ENCODE results near the gene GRK5.

Gene GRK5

DNA sequence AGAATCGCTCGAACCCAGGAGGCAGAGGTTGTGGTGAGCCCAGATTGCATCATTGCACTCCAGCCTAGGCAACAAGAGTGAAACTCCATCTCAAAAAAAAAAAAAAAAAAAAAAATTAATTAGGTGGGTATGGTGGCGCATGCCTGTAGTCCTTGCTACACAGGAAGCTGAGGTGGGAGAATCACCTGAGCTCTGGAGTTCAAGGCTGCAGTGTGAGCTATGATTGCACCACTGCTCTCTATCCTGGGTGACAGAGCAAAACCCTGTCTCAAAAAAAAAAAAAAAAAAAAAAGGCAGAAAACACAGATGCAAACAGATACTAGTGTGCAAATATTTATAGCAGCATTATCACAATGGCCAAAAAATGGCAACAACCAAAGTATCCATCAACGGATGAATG is 200.7 kb downstream of the GRK5 start:
- TF ChIP-seq, protein P1, sequence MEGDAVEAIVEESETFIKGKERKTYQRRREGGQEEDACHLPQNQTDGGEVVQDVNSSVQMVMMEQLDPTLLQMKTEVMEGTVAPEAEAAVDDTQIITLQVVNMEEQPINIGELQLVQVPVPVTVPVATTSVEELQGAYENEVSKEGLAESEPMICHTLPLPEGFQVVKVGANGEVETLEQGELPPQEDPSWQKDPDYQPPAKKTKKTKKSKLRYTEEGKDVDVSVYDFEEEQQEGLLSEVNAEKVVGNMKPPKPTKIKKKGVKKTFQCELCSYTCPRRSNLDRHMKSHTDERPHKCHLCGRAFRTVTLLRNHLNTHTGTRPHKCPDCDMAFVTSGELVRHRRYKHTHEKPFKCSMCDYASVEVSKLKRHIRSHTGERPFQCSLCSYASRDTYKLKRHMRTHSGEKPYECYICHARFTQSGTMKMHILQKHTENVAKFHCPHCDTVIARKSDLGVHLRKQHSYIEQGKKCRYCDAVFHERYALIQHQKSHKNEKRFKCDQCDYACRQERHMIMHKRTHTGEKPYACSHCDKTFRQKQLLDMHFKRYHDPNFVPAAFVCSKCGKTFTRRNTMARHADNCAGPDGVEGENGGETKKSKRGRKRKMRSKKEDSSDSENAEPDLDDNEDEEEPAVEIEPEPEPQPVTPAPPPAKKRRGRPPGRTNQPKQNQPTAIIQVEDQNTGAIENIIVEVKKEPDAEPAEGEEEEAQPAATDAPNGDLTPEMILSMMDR (IDR thresholded peaks at IDR 0.05; ENCODE audit: low read depth, low read length, missing control alignments) = no peak
- H3K27ac ChIP-seq = no peak overlapping the region
- in situ Hi-C loops (cut with HindIII; ENCODE audit: low pct_ligation_motif_present, low sequenced_read_pairs) = loop anchor here (25.0 kb wide), 1 partner anchor 196 kb away; the partner anchor contains the start of gene GRK5
- DNase-seq = no peak
- no peaks in the 10 kb centered on the region for H3K27me3 ChIP-seq (replicated peaks)
- no peaks in the 10 kb centered on the region for H3K36me3 ChIP-seq (replicated peaks)
- no peak overlapping the region for H3K4me3 ChIP-seq (ENCODE audit: low read depth, low read length)

GRCh38 chr10:119408969-119409371 is 201.6 kb downstream of the GRK5 start:
- in situ Hi-C loops (cut with HindIII; ENCODE audit: low pct_ligation_motif_present, low sequenced_read_pairs) = loop anchor here (25.0 kb wide), 1 partner anchor 197 kb away; the partner anchor contains the start of gene GRK5
- Histone ChIP-seq H3K27me3 (replicated peaks) (no peaks in the 10 kb centered on the region), H3K27ac (peak overlapping the region; percentile 47), H3K4me3 (ENCODE audit: low read depth, low read length) (no peak overlapping the region), H3K36me3 (replicated peaks) (no peaks in the 10 kb centered on the region)
- TF ChIP-seq, protein P1 (IDR thresholded peaks at IDR 0.05; ENCODE audit: low read depth, low read length, missing control alignments) = no peak
- no peak for DNase-seq

DNA sequence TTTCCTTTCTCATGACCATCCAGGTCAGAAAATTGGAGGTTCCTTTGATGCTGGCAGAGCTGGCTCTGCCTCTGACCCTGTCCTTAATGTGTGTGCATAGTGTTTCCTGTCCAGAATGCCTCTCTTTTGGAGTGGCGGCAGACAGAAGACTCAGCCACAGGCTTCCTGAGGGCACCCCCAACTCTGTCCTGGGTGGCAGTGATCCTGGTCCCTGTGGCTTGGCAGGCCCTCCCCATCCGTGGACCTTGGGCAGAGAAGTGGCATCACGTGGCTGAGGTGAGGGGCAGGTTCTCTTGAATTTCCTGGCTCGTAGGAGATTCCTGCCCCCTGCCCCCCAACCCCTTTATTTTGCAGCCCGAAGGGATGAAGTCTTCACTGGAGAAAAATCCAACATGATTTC is 202.0 kb downstream of the GRK5 start:
- no peaks in the 10 kb centered on the region for H3K27me3 ChIP-seq (replicated peaks)
- no peaks in the 10 kb centered on the region for H3K36me3 ChIP-seq (replicated peaks)
- in situ Hi-C loops (cut with HindIII; ENCODE audit: low pct_ligation_motif_present, low sequenced_read_pairs) = loop anchor here (25.0 kb wide), 1 partner anchor 197 kb away; the partner anchor contains the start of gene GRK5
- TF ChIP-seq, protein P1 (IDR thresholded peaks at IDR 0.05; ENCODE audit: low read depth, low read length, missing control alignments) = no peak
- peak overlapping the region; percentile 47 for H3K27ac ChIP-seq
- no peak for DNase-seq
- no peak overlapping the region for H3K4me3 ChIP-seq (ENCODE audit: low read depth, low read length)

DNA sequence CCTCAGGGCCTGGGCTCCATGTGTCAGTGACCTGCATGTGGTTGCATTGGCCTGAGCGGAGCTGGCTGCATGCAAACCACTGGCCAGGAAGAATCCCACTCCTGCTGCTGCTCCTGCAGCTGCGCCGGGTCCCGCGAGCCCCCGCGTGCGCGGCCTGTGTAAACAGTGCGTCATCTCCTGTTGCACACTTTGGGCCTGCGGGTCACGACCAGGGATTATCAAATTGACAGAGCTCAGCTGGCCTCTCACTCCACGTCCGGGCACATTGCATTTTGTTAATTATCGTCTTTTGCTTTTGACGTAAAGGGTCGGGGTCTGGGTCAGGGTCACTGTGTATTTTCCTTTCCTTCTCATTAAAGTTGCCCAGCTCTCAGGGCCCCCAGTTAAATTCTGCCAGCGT is 202.5 kb downstream of the GRK5 start:
- Histone ChIP-seq H3K4me3 (ENCODE audit: low read depth, low read length) (no peak overlapping the region), H3K27ac (peak overlapping the region; percentile 47), H3K36me3 (replicated peaks) (no peaks in the 10 kb centered on the region), H3K27me3 (replicated peaks) (no peaks in the 10 kb centered on the region)
- TF ChIP-seq, protein P1 (IDR thresholded peaks at IDR 0.05; ENCODE audit: low read depth, low read length, missing control alignments) = no peak
- DNase-seq = peak; percentile 74
- in situ Hi-C loops (cut with HindIII; ENCODE audit: low pct_ligation_motif_present, low sequenced_read_pairs) = loop anchor here (25.0 kb wide), 1 partner anchor 198 kb away; the partner anchor contains the start of gene GRK5

- Histone ChIP-seq H3K36me3 (replicated peaks) (no peaks in the 10 kb centered on the region), H3K27ac (peak overlapping the region; percentile 47), H3K4me3 (ENCODE audit: low read depth, low read length) (no peak overlapping the region), H3K27me3 (replicated peaks) (no peaks in the 10 kb centered on the region)
- TF ChIP-seq, protein P1 (IDR thresholded peaks at IDR 0.05; ENCODE audit: low read depth, low read length, missing control alignments) = no peak
- DNase-seq = no peak
- in situ Hi-C loops (cut with HindIII; ENCODE audit: low pct_ligation_motif_present, low sequenced_read_pairs) = loop anchor here (25.0 kb wide), 1 partner anchor 198 kb away; the partner anchor contains the start of gene GRK5
Measured at GRCh38 chr10:119410361-119411116, 203.2 kb downstream of the GRK5 start.

Measured in brain microvascular endothelial cell (primary cell).